AG10803 (cell line): Measurements from ENCODE around the gene CEP170B.

Experiments
- DNase-seq: peaks from one replicate; pipeline ENCODE4 v3.0.0; 2010; ENCODE audit warnings: low read depth
- H3K4me3 ChIP-seq: 2 replicates; pipeline ENCODE4 v1.5.1; 2011; ENCODE audit warnings: mild to moderate bottlenecking, low read length, control low read depth
- CTCF ChIP-seq: conservative IDR thresholded peaks from 2 replicates; pipeline ENCODE4 v1.5.1; 2011; ENCODE audit warnings: mild to moderate bottlenecking, low read length, control low read depth, inconsistent platforms

CEP170B gene

DNA sequence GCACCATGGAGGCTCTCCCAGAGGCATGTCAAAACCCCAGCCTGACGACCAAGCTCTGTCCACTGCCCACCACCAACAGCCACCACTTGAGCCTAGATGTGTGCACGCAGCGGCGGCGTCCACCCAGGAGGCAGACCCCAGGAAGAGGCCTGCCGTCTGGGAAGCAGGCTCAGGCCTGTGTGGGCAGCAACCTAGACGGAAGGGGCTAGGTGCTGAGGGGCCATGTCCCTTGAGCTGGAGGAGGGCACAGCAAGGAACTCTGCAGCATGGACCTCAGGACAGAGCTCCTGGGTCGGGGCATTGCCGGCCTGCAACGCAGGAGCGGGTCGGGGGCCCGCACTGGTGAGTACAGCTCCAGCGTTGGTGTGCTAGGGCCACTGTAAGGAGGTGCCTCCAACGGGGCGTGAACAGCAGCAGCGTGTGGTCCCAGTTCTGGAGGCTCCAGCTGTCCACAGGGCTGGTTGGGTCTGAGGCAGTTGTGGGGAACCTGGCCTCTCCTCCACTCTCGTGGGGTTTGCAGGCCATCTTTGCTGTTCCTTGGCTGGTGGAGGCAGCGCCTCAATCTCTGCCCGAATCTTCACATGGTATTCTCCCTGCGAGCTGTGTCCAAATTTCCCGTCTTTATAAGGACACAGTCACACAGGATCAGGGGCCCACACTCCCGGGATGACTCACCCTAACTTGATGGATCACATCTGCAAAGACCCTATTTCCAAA lies 43.7 kb upstream of the CEP170B start:
- H3K4me3 ChIP-seq, result no peak overlapping the region
- DNase-seq, result no peak
- no peak for TF ChIP-seq CTCF

DNA sequence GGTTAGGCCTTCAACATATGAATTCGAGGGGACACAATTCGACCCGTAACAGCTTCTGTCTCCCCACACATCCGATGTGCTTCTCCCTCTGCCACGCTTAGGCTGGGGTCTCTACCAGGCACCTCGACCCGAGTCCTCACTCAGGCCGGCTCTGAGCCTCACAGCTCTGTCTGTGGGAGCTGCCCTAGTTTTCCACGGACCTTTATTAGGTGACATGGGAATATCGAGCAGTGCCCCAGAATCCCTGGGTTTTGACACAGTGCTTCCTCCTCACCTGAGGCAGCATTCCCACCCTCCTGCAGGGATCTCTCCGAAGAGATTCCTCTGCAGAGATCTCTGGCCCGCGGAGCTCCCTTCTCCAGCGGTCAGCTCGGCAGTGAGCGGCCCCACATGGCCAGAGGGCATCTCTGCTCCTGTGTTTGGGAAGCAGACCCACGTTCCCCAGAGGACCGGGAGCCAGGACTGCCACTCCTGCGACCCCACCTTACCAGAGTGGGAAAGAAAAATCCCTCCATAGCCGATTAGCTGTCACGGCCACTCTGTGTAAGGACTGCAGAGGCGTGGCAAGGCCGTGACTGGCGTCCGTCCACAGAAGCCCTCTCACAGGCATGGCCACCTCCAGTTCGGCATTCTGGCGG lies 43.0 kb upstream of the CEP170B start:
- TF ChIP-seq CTCF, result no peak
- no peak for DNase-seq
- no peak overlapping the region for H3K4me3 ChIP-seq

DNA sequence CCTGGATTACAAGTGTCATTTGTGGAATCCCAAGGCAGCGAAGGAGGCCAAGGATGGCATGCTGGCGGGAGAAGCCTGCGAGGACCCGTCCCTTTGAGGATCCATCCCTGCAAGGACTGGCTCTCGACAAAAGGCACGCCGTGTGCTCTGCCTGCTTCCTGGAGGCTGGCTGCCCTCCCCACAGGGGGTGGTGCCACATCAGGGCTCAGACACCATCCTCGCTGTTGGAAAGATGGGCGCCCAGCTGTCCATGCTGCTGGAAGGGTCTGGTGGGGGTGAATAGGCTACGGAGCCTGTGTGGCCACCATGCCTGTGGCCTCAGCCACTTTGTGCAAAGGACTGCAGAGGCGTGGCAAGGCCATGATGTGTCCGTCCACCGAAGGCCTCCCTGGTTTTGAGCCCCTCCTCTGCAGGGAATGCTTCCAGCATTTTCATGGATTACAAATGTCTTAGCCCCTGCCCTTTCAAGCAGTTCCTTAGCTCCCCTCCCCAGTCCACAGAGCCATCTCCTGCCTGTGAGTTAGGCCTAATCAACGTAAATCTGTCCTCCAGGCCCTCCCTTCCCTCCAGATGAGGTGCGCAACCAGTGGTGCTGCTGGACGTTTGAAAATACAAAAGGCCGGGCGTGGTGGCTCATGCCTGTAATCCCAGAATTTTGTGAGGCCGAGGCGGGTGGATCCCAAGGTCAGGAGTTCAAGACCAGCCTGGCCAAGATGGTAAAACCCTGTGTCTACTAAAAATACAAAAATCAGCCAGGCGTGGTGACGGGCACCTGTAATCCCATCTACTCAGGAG lies 42.0 kb upstream of the CEP170B start:
- TF ChIP-seq CTCF, result no peak
- H3K4me3 ChIP-seq, result no peak overlapping the region
- no peak for DNase-seq

DNA sequence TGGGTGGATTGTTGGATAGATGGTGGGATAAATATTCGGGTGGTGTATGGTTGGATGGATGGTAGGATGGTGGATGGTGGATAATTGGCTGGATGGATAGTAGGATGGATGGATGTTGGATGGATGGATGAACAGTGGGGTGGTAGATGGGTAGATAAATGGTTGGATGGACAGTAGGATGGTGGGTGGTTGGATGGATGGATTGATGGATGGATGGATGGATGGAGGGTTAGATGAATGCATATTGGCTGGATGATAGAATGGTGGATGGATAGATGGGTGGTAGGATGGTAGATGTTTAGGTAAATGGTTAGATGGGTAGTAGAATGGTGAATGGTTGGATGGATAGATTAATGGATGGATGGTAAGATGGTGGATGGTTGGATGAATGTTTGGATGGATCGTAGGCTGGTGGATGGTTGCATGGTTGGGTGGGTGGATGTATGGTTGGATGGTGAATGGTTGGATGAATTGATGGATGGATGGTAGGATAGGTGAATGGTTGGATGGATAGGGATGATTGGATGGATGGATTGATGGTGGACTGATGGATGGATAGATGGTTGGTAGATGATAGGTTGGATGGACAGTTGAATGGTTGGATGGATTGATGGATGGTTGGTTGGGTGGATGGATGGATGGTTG lies 40.6 kb upstream of the CEP170B start:
- no peak for DNase-seq
- H3K4me3 ChIP-seq, result no peak overlapping the region
- TF ChIP-seq CTCF, result no peak

DNA sequence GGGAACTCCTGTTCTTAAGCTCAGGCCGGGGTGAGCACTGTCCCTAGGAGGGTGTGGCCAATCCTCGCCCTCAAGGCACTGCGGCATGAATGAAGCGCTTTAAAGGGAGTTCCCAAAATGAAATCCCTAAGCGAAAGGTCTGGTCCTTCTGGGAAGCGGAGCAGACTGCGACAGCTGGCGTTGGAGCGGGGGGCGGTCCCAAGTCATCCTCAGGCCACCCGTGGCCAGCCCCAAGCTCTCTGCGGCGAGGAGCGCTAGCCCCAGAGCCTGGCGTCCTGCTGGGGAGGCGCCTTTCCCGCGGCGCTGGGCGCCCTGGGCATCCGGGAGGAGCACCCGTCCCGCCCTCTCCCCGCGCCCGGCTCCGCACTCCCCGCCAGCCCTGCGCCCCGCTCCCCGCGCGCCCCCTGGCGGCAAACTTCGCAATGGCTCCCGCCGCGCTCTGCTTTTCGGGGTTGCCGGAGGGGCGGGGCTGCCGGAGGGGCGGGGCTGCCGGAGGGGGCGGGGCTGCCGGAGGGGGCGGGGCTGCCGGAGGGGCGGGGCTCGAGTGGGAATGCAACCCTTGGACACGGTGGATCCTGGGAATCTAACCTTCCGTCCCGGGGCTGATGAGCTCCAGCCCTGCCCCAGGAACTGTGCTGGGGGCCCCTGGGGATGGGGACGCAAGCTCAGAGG lies 38.7 kb upstream of the CEP170B start:
- peak overlapping the region; percentile 75 for H3K4me3 ChIP-seq
- DNase-seq, result peak; percentile 74
- TF ChIP-seq CTCF, result peak; percentile 46; the same call in 1 of the 2 replicates

GRCh38 chr14:104826861-104827176 lies 38.2 kb upstream of the CEP170B start:
- TF ChIP-seq CTCF, result no peak
- no peak for DNase-seq
- peak overlapping the region; percentile 64 for H3K4me3 ChIP-seq
